ENCODE data around the gene GJD3. TPM values are rescaled to one million over a fixed set of nuclear protein-coding genes. Genes with fewer than 3 reads are reported as not detected.
"Not testable (repeated sequence)": the region's sequence is repeated elsewhere in the genome, so short reads cannot be mapped to it uniquely, and the experiment has no call there.

GJD3 gene
- total and polyA plus RNA-seq, 8 donors, result 0.55 to 1.2 TPM; not detected in 6

DNA sequence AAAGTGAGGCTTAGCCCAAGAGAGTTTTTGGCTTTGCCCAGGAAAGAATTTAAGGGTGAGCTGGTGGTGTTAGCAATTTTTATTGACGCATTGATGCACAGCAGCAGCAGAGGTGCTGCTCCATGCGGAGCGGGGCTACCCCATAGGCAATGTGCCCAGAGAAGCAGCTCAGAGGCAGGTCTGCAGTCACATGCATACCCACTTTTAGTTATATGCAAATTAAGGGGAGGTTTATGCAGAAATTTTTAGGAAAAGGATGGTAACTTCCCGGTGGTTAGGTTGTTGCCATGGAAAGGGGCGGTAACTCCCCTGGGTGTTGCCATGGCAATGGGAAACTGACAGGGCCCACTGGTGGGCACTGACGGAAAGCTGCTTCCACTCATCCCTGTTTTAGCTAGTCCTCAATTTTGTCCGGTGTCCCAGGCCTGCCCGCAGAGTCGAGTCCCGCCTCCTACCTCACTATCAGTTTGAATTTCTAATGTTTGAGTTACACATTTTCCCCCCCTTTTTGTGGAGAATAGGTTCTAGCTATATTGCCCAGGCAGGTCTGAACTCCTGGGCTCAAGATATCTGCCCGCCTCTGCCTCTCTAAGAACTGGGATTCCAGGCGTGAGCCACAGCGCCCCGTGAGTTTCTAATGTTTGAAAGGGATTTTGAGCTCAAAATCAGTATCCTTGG is 10.4 kb upstream of the GJD3 start:
- H3K9me3 ChIP-seq, result peaks cover 0 to 5% (median 0%) of the 10 kb centered on the region in 4 donors
- H3K4me3 ChIP-seq, result no peak overlapping the region
- peaks cover 0 to 5% (median 0%) of the 10 kb centered on the region in 3 donors for H3K27me3 ChIP-seq
- H3K27ac ChIP-seq, result no peak overlapping the region
- 83 to 87% (median 86%) methylated on average over 14 of the region's 14 CpGs for WGBS, 5 donors
- H3K4me1 ChIP-seq, result no peaks in the 10 kb centered on the region
- TF ChIP-seq EP300 (IDR thresholded peaks at IDR 0.05) (no peak), POLR2A (IDR thresholded peaks at IDR 0.05) (no peak), POLR2AphosphoS5 (IDR thresholded peaks at IDR 0.05) (no peak)
- TF ChIP-seq, protein P1, sequence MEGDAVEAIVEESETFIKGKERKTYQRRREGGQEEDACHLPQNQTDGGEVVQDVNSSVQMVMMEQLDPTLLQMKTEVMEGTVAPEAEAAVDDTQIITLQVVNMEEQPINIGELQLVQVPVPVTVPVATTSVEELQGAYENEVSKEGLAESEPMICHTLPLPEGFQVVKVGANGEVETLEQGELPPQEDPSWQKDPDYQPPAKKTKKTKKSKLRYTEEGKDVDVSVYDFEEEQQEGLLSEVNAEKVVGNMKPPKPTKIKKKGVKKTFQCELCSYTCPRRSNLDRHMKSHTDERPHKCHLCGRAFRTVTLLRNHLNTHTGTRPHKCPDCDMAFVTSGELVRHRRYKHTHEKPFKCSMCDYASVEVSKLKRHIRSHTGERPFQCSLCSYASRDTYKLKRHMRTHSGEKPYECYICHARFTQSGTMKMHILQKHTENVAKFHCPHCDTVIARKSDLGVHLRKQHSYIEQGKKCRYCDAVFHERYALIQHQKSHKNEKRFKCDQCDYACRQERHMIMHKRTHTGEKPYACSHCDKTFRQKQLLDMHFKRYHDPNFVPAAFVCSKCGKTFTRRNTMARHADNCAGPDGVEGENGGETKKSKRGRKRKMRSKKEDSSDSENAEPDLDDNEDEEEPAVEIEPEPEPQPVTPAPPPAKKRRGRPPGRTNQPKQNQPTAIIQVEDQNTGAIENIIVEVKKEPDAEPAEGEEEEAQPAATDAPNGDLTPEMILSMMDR (IDR thresholded peaks at IDR 0.05), result no peak
- intact Hi-C loops (cut with DNase I; ENCODE audit: low total_unique reads), result no loop called here
- DNase-seq, result no peak
- no peaks in the 10 kb centered on the region for H3K36me3 ChIP-seq

DNA sequence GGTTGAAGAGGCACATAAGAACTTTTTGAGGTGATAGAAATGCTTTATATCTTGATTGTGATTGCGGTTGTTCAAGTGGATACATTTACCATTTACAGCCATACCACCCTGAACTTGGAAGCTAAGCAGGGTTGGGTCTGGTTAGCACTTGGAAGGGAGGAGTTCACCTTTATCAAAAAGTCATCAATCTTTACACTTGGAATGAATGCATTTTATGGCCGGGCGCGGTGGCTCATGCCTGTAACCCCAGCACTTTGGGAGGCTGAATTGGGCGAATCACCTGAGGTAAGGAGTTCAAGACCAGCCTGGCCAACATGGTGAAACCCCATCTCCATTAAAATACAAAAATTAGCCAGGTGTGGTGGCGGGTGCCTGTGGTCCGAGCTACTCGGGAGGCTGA is 9.5 kb upstream of the GJD3 start:
- TF ChIP-seq POLR2AphosphoS5 (IDR thresholded peaks at IDR 0.05) (no peak), EP300 (IDR thresholded peaks at IDR 0.05) (no peak), POLR2A (IDR thresholded peaks at IDR 0.05) (no peak)
- TF ChIP-seq, protein P1 (IDR thresholded peaks at IDR 0.05), result no peak
- DNase-seq, result no peak

DNA sequence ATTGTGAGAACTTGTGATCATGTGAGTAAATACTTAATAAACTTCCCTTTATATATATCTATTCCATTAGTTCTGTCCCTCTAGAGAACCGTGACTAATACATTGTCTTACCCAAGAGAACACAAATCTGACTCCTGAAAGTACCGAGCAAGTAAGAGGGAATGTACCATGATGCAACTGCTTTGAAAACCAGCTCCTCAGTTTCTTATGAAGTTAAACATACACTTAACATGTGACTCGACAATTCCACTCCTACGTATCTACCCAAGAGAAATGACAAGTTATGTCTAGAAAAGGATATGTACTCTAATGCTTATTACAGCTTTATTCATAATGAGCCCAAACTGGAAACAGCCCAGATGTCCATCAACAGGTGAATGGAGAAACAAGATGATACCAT is 8.8 kb upstream of the GJD3 start:
- Histone ChIP-seq H3K36me3 (no peaks in the 10 kb centered on the region), H3K9me3 (peaks cover 0 to 5% (median 0%) of the 10 kb centered on the region in 4 donors), H3K4me3 (no peak overlapping the region), H3K27ac (no peak overlapping the region), H3K27me3 (peaks cover 0 to 5% (median 0%) of the 10 kb centered on the region in 3 donors), H3K4me1 (no peaks in the 10 kb centered on the region)
- TF ChIP-seq, protein P1 (IDR thresholded peaks at IDR 0.05), result no peak
- TF ChIP-seq EP300 (IDR thresholded peaks at IDR 0.05) (no peak), POLR2A (IDR thresholded peaks at IDR 0.05) (no peak), POLR2AphosphoS5 (IDR thresholded peaks at IDR 0.05) (no peak)
- intact Hi-C loops (cut with DNase I; ENCODE audit: low total_unique reads), result no loop called here
- no peak for DNase-seq
- 77 to 87% (median 84%) methylated on average over 4 of the region's 4 CpGs for WGBS, 5 donors

More for the DNA sequence above, 9.5 kb upstream of the GJD3 start:
- Histone ChIP-seq H3K4me3 (no peak overlapping the region), H3K27me3 (peaks cover 0 to 5% (median 0%) of the 10 kb centered on the region in 3 donors), H3K9me3 (peaks cover 0 to 5% (median 0%) of the 10 kb centered on the region in 4 donors), H3K36me3 (no peaks in the 10 kb centered on the region), H3K27ac (no peak overlapping the region), H3K4me1 (no peaks in the 10 kb centered on the region)
- intact Hi-C loops (cut with DNase I; ENCODE audit: low total_unique reads), result no loop called here
- WGBS, 5 donors, result 58 to 80% (median 68%) methylated on average over 5 to 8 of the region's 8 CpGs

DNA sequence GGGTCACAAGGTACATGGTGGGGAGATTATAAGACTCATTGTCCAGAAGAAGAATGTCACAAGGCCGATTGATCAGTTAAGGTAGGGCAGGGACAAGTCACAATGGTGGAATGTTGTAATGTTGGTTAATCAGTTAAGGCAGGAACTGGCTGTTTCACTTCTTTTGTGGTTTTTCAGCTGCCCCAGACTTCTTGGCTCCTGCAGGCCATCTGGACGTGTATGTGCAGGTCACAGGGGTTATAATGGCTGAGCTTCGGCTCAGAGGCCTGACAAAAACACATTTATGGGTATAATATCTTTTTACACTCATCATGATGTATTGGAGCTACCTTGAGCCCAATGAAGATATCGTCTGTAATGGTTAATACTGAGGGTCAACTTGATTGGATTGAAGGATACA is 8.1 kb upstream of the GJD3 start:
- WGBS, 5 donors, result 44 to 50% (median 46%) methylated on average over 4 of the region's 4 CpGs

DNA sequence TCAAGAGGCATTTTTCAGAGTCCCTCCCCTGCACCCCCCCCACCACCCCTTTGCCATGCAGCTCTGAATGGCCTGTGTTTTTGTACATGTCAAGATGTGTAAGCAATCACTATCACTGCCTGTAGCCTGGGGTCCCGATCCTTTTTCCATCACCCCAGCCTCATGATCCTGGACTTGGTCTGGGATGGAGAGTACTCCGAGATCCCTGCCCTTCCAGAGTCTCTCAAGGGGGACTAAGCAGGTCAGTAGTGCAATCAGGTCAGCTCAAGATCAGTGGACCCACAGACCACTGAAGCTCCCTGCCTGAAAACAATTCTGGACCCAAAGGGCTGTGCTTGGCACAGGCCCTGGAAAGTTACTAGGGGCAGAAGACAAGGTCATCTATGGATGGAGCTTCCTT is 7.5 kb upstream of the GJD3 start:
- TF ChIP-seq POLR2AphosphoS5 (IDR thresholded peaks at IDR 0.05), result no peak
- TF ChIP-seq EP300 (IDR thresholded peaks at IDR 0.05), result no peak
- no peak for TF ChIP-seq POLR2A (IDR thresholded peaks at IDR 0.05)
- TF ChIP-seq, protein P1 (IDR thresholded peaks at IDR 0.05), result no peak

More for the DNA sequence above, 8.1 kb upstream of the GJD3 start:
- H3K36me3 ChIP-seq; intact Hi-C loops (cut with DNase I; ENCODE audit: low total_unique reads); H3K27me3 ChIP-seq; H3K4me1 ChIP-seq; H3K4me3 ChIP-seq; DNase-seq; H3K9me3 ChIP-seq; H3K27ac ChIP-seq: not testable (repeated sequence)

More for the DNA sequence above, 7.5 kb upstream of the GJD3 start:
- no peak for DNase-seq
- no peak overlapping the region for H3K4me3 ChIP-seq
- no peaks in the 10 kb centered on the region for H3K36me3 ChIP-seq
- no peaks in the 10 kb centered on the region for H3K4me1 ChIP-seq
- intact Hi-C loops (cut with DNase I; ENCODE audit: low total_unique reads), result no loop called here
- peaks cover 0 to 5% (median 0%) of the 10 kb centered on the region in 3 donors for H3K27me3 ChIP-seq
- H3K27ac ChIP-seq, result no peak overlapping the region
- 80 to 98% (median 93%) methylated on average over 2 of the region's 2 CpGs for WGBS, 5 donors
- peaks cover 0 to 5% (median 0%) of the 10 kb centered on the region in 4 donors for H3K9me3 ChIP-seq
